Ectodermal cell (in vitro differentiated cells): ENCODE results near the gene KIAA1328.

Experiments used
- H3K27ac ChIP-seq: 2 replicates; pipeline ENCODE4 v1.7.0; 2013; ENCODE audit warnings: mild to moderate bottlenecking, low read depth, low read length; ENCODE audit not compliant: insufficient read depth, poor library complexity, severe bottlenecking
- H3K27me3 ChIP-seq: 2 replicates; pipeline ENCODE4 v1.7.0; 2013; ENCODE audit warnings: mild to moderate bottlenecking, low read length; ENCODE audit not compliant: insufficient read depth, control insufficient read depth, poor library complexity, severe bottlenecking
- H3K36me3 ChIP-seq: one replicate; pipeline ENCODE4 v1.7.0; 2013; ENCODE audit warnings: low read length; ENCODE audit not compliant: control insufficient read depth, insufficient read depth
- H3K4me1 ChIP-seq: one replicate; pipeline ENCODE4 v1.7.0; 2013; ENCODE audit warnings: low read length; ENCODE audit not compliant: control insufficient read depth, insufficient read depth
- H3K4me3 ChIP-seq: 2 replicates; pipeline ENCODE4 v1.7.0; 2013; ENCODE audit warnings: low read depth, low read length, control low read depth; ENCODE audit not compliant: insufficient read depth
- H3K9me3 ChIP-seq: 2 replicates; pipeline ENCODE4 v1.7.0; 2013; ENCODE audit warnings: mild to moderate bottlenecking, low read length, moderate library complexity; ENCODE audit not compliant: control insufficient read depth
- WGBS, 2 experiments: methylation state at CpG; one replicate each; pipeline ENCODE4 v1.1.7; 2013; ENCODE audit warnings: missing lambda C conversion rate in 2 of 2; 5-methylcytosine and 5-hydroxymethylcytosine counted together

KIAA1328 gene

DNA sequence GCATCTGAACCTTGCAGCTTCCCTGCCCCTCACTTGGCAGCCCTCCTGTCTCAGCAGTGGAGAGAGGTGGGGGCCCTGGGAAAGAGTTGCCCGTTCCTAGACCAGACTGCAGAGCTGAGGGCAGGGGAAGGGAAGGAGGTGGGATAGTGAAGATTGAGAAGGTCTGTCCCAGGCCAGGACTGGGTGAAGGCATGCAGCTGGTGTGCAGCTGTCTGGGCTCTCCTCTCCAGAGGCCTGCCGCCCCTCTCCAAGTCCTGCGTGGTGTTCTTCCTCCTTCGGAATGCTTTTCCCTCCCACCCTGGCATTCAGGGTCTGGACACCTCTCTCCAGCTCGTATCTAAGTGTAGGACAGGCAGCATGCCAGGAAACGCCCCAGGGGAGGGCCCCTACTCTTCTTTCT lies 413.2 kb downstream of the KIAA1328 start:
- 82 to 89% methylated on average over 6 of the region's 6 CpGs for WGBS, 2 experiments

DNA sequence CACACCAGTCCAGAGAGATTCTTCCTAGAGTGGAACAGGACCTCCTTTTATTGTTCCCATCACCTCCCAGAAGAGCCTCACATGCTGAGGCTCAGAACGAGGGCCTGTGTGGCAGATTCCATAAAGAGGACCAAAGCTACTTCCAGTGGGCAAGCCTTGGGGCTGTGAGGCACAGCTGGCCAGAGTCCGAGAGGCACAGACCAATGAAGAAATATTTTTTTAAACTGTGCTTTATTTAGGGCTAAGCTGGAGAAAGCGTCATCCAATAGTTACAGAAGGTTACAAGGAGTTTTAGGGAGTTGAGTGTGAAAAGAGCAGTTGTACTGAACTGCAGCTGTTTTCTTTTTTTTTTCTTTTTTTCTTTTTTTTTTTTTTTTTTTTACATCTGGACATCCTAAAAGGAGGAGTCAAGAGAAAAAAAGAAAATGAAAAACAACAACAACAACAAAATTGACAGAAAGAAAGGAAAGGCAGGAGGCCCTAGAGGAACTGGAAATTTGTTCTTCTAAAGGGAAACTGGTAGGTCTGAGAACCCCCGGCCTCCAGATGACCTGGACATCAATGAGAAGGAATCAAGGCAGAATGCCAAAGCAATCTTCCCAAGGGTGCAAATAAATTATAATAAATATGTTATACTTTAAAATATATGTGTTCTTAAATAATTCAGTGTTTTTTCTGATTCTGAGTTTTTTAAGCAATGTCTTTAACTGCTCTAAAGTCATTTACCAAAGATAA lies 414.1 kb downstream of the KIAA1328 start:
- Histone ChIP-seq H3K36me3 (no peaks in the 10 kb centered on the region), H3K4me1 (peaks cover 3% of the 10 kb centered on the region), H3K27ac (no peak overlapping the region), H3K4me3 (no peak overlapping the region), H3K9me3 (no peaks in the 10 kb centered on the region), H3K27me3 (peaks cover 30% of the 10 kb centered on the region)
- 85 to 95% methylated on average over 4 of the region's 4 CpGs for whole genome bisulfite sequencing, 2 experiments

More for the DNA sequence above, 413.2 kb downstream of the KIAA1328 start:
- no peaks in the 10 kb centered on the region for H3K9me3 ChIP-seq
- no peaks in the 10 kb centered on the region for H3K36me3 ChIP-seq
- peaks cover 3% of the 10 kb centered on the region for H3K4me1 ChIP-seq
- H3K27me3 ChIP-seq: peaks cover 30% of the 10 kb centered on the region
- H3K27ac ChIP-seq: no peak overlapping the region
- no peak overlapping the region for H3K4me3 ChIP-seq

DNA sequence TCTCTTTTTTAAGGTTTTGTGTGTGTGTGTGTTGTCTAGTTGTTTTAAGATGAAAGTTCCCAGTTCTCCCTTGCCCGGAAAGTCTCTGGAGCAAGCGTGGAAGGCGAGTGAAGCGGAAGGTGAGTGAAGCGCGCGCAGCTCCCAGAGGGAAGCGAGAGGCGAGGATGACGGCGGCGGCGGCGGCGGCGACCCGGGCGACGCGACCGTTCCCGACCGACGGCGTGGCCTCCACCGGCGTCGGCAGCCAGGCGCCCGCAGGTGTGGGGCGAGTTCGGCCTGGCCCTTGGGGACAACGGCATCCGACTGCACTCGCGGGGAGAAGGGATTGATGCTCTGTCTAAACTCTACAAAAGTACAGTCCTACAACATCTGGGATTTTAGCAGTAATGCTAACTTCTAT lies 414.8 kb downstream of the KIAA1328 start:
- H3K4me3 ChIP-seq: no peak overlapping the region
- WGBS, 2 experiments: 9 to 10% methylated on average over 36 of the region's 36 CpGs

DNA sequence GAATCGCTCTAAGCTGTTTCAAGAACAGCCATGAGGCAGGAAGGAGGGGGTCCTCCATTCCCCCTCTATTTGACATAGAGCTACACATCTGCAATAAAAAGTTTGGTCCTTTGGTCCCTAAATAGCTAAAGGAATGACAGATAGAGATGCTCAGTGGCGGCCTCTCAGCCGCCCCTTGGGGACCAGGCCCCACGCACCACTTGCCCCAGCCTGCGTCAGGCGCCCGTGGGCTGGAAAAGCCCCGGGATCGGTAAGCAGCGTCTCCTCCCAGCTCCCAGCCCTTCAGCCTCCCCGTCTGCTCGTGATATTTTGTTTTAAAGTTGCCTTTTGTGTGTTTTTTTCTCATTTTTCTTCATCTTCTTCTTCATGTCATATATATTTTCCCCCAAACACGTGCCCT lies 415.7 kb downstream of the KIAA1328 start:
- 92 to 94% methylated on average over 12 to 13 of the region's 13 CpGs for WGBS, 2 experiments
- peaks cover 3% of the 10 kb centered on the region for H3K4me1 ChIP-seq
- no peaks in the 10 kb centered on the region for H3K9me3 ChIP-seq
- H3K27me3 ChIP-seq: peaks cover 30% of the 10 kb centered on the region
- H3K27ac ChIP-seq: no peak overlapping the region
- no peaks in the 10 kb centered on the region for H3K36me3 ChIP-seq
- no peak overlapping the region for H3K4me3 ChIP-seq

More for the DNA sequence above, 414.8 kb downstream of the KIAA1328 start:
- Histone ChIP-seq H3K36me3 (no peaks in the 10 kb centered on the region), H3K27me3 (peaks cover 30% of the 10 kb centered on the region), H3K27ac (no peak overlapping the region), H3K4me1 (peaks cover 3% of the 10 kb centered on the region), H3K9me3 (no peaks in the 10 kb centered on the region)

DNA sequence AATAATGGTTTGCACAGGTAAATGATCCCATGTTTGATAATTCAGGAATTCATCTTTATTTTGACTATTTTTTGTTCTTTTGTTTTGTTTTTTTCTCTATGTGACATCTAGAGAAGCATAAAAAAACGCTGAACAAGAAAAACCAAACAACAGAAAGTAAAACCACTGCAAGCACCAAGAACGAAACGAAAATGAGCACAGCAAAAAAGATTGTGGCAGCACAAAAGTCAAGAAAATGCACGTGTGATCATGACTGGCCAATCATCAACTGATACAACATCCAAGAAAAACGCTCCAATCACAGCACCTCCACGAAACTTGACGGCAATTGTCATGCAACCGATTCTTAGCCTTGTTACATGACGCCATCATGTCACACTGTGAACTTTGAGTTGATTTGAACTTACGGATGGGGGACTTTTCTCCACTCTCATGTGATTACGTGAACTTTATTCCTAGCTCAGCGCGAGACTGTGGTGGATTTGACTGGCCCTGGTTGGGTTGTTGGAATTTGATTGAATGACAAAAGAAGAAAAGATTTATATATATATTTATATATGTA lies 417.9 kb downstream of the KIAA1328 start:
- Histone ChIP-seq H3K4me1 (no peaks in the 10 kb centered on the region), H3K36me3 (no peaks in the 10 kb centered on the region), H3K27me3 (peaks cover 32% of the 10 kb centered on the region), H3K9me3 (no peaks in the 10 kb centered on the region), H3K27ac (no peak overlapping the region), H3K4me3 (no peak overlapping the region)
- 83 to 91% methylated on average over 11 to 13 of the region's 13 CpGs for WGBS, 2 experiments

DNA sequence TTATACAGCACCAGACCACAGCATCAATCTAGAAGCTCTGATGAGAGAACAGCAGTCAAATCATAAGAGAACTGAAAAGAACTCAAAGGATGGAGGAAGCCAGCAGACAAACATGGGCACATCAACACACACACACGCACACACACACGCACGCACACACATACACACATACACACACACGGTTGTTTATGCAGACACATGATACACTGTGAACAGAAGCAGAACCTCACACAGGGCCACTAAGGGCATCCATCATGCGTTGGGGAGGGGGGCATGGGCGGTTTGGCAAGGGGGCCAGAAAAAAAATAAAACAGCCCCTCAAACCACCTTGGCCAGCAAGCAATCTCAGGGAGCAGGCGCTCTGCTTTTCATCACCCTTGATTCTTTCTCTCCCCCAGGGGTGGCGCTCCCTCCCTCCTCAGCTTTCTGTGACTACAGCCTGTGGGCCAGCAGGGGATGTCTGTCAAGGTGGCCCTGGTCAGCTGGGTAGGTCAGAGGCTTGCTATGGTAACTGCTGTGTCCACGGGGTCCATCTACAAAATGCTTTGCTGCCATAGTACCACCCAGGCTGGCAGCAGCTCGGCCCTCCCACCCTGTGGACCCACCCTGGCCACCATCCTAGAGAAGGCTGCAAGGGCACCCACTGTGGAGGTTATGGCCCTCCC lies 418.7 kb downstream of the KIAA1328 start:
- H3K27ac ChIP-seq: no peak overlapping the region
- no peaks in the 10 kb centered on the region for H3K9me3 ChIP-seq
- H3K4me1 ChIP-seq: no peaks in the 10 kb centered on the region
- WGBS, 2 experiments: 89 to 93% methylated on average over 10 of the region's 10 CpGs
- peaks cover 38% of the 10 kb centered on the region for H3K27me3 ChIP-seq
- no peak overlapping the region for H3K4me3 ChIP-seq
- H3K36me3 ChIP-seq: no peaks in the 10 kb centered on the region

DNA sequence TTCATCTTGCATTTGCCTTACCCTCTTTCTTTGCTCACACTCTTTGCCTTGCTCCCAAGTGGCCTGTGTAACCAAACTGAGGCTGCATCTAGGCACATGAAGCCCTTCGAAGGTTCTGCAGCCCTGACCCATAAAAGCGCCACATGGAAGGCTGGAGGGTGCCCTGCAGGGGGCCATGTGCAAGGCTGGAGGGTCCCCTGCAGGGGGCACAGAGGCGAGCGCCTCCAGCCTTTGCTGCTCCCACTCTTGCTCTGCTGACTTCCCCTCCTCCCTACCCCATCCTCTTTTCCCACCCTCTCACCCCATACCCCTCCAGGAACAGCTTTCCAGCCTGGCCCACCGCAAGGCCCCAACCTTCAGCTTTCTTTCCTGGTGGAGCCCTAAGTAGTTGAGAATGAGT lies 419.4 kb downstream of the KIAA1328 start:
- Histone ChIP-seq H3K36me3 (no peaks in the 10 kb centered on the region), H3K9me3 (no peaks in the 10 kb centered on the region), H3K4me1 (peaks cover 4% of the 10 kb centered on the region), H3K27me3 (peaks cover 38% of the 10 kb centered on the region), H3K4me3 (no peak overlapping the region), H3K27ac (no peak overlapping the region)
- WGBS, 2 experiments: 81 to 82% methylated on average over 5 of the region's 5 CpGs

DNA sequence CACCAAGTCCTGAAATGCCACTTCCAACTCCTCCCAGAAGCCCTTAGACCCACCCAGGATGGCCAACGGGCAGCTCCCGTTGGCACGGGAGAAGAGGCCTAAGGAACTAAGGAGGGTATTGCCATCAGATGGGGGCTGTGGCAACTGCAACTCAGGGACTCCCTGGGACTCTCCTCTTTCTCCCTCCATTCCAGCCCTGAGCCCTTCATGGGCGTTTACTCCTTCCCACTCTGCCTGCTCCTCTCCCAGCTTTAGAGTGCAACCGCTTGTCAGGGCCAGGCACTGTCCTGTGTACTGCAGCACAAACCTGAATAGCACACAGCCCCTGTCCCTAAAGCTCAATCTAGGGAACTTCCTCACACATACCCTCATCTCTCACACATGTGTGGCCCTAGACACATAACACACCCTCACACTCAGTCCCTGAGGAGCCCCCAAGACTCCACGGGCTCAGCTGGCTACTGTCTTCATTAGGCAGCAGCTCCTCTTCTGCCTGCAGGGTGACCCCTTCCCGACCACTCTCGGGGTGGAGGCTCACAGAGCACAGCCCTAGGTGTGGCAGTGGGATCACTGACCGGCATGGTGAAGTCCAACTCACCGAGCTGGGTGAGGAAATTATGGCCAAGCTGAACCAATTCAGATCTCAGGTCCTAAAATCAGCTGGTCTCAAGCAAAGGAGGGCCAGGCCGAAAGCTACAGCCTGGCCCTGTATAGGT lies 420.4 kb downstream of the KIAA1328 start:
- Histone ChIP-seq H3K36me3 (no peaks in the 10 kb centered on the region), H3K9me3 (no peaks in the 10 kb centered on the region), H3K4me3 (no peak overlapping the region), H3K27ac (no peak overlapping the region), H3K4me1 (peaks cover 5% of the 10 kb centered on the region), H3K27me3 (peaks cover 36% of the 10 kb centered on the region)
- 91 to 92% methylated on average over 11 of the region's 11 CpGs for WGBS, 2 experiments

DNA sequence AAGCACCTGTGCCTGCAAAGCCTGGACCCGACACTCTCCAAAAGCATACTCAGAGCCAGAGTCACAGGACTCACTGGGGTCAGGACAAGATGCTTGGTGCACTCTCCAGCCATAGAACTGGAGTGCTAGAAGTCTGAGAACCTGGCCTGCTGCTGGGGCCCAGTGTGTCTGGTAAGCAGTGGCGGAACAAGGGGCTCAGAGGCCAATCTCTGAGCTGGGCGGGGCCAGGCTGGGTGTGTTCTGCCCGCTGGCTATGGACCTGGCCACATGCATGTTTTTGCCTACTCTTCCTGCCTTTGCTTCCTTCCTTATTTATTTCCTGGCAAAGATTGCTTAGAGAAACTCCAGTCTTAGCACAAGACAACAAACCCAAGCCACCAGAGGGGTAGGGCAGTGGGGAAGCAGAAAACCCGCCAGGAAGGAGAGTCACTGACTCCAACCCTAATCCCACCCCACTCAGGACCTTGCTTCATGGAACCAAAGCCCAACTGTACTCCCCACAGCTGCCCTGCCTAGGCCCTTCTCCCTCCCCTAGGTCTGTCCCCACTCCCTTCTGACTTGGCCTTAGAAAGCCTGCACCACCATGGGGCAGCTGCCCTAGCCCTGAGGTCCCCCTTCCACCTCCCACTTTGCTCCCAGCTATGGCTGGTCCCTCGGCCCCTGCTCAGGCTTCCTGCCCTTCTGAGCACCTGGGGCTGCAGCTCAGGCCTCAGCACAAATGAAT lies 421.1 kb downstream of the KIAA1328 start:
- WGBS, 2 experiments: 71 to 74% methylated on average over 6 of the region's 6 CpGs
- peaks cover 5% of the 10 kb centered on the region for H3K4me1 ChIP-seq
- no peaks in the 10 kb centered on the region for H3K36me3 ChIP-seq
- H3K27ac ChIP-seq: no peak overlapping the region
- peaks cover 36% of the 10 kb centered on the region for H3K27me3 ChIP-seq
- H3K9me3 ChIP-seq: no peaks in the 10 kb centered on the region
- H3K4me3 ChIP-seq: no peak overlapping the region
